Endothelial cell (in vitro differentiated cells): ENCODE results near the gene IYD. TPM values are rescaled to one million over a fixed set of nuclear protein-coding genes. Genes with fewer than 3 reads are reported as not detected.
"Not testable (repeated sequence)": the region's sequence is repeated elsewhere in the genome, so short reads cannot be mapped to it uniquely, and the experiment has no call there.

Experiments used
- DNase-seq: peaks from one replicate; pipeline ENCODE4 v3.0.0; 2021; ENCODE audit warnings: low spot score
- H3K27ac Mint-ChIP-seq: one replicate; pipeline ENCODE4 v1.8.0; 2021; ENCODE audit warnings: mixed read lengths, inconsistent platforms; ENCODE audit not compliant: unreplicated experiment
- H3K27me3 Mint-ChIP-seq: one replicate; pipeline ENCODE4 v1.8.0; 2021; ENCODE audit warnings: mild to moderate bottlenecking, moderate library complexity, mixed read lengths, inconsistent platforms; ENCODE audit not compliant: unreplicated experiment
- H3K36me3 Mint-ChIP-seq: one replicate; pipeline ENCODE4 v1.8.0; 2021; ENCODE audit warnings: mild to moderate bottlenecking, low read depth, mixed read lengths, inconsistent platforms; ENCODE audit not compliant: unreplicated experiment
- H3K4me1 Mint-ChIP-seq: one replicate; pipeline ENCODE4 v1.8.0; 2021; ENCODE audit warnings: mild to moderate bottlenecking, mixed read lengths, inconsistent platforms; ENCODE audit not compliant: unreplicated experiment
- H3K4me3 Mint-ChIP-seq: one replicate; pipeline ENCODE4 v1.8.0; 2021; ENCODE audit warnings: mild to moderate bottlenecking, mixed read lengths, inconsistent platforms; ENCODE audit not compliant: unreplicated experiment
- H3K9me3 Mint-ChIP-seq: one replicate; pipeline ENCODE4 v1.8.0; 2021; ENCODE audit warnings: mixed read lengths, inconsistent platforms; ENCODE audit not compliant: unreplicated experiment
- CTCF ChIP-seq: fragments of 200-600 bp; sonication (generic); IDR thresholded peaks from one replicate; pipeline ENCODE4 v1.5.0; 2021; ENCODE audit warnings: antibody characterized with exemption; ENCODE audit not compliant: unreplicated experiment
- total RNA-seq: library from RNA; stranded (reverse); fragmentation: NEBNext Ultra II Directional; extraction: Animal tissue kit (Norgen Biotek cat#: 25700); gene quantifications from one replicate; pipeline ENCODE4 v1.2.1, GENCODE V29; 2021; ENCODE audit not compliant: unreplicated experiment

IYD gene
- total RNA-seq, 1 donor from 2014 or later, result not detected

DNA sequence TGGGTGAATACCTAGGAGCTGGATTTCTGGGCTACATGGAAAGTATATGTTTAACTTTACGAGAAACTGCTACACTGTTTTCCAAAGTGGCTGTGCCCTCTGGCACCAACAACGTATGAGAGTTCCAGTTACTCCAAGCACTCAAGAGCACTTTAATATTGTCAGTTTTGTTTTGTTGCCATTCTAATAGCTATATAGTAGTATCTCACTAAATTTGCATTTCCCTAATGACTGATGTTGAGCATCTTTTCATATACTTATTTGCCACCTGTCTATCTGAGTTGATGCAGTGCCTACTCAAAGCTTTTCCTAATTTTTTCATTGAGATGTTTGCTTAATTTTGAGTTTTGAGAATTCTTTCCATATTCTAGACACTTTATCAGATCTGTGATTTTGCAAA, 76.7 kb downstream of the IYD start:
- H3K27me3 Mint-ChIP-seq, result peaks cover 2% of the 10 kb centered on the region
- TF ChIP-seq CTCF, result no peak
- H3K4me3 Mint-ChIP-seq, result no peak overlapping the region
- no peak overlapping the region for H3K27ac Mint-ChIP-seq
- H3K9me3 Mint-ChIP-seq, result no peaks in the 10 kb centered on the region
- no peaks in the 10 kb centered on the region for H3K36me3 Mint-ChIP-seq
- H3K4me1 Mint-ChIP-seq, result peaks cover 2% of the 10 kb centered on the region
- DNase-seq, result no peak

DNA sequence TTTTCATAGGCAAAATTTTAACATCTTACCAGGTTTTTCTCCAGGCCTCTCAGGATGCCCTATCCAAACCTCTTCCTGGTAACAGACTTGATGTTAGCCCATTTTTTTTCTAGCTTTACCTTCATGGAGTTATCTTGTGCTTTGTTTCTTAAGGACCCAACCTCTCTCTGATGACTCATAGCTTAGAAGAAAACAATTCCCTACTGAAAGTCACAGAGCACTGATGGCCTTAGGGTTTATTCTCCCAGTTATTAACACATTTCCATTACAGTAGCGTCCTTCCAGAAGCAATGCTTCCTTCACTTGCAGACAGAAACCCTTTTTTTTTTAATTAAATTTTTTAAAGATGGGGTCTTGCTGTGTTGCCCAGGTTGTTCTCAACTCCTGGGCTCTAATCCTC, 79.4 kb downstream of the IYD start:
- Mint-ChIP-seq H3K27me3 (peaks cover 2% of the 10 kb centered on the region), H3K27ac (no peak overlapping the region), H3K36me3 (no peaks in the 10 kb centered on the region), H3K9me3 (no peaks in the 10 kb centered on the region), H3K4me3 (no peak overlapping the region), H3K4me1 (peaks cover 5% of the 10 kb centered on the region)
- no peak for TF ChIP-seq CTCF
- no peak for DNase-seq

DNA sequence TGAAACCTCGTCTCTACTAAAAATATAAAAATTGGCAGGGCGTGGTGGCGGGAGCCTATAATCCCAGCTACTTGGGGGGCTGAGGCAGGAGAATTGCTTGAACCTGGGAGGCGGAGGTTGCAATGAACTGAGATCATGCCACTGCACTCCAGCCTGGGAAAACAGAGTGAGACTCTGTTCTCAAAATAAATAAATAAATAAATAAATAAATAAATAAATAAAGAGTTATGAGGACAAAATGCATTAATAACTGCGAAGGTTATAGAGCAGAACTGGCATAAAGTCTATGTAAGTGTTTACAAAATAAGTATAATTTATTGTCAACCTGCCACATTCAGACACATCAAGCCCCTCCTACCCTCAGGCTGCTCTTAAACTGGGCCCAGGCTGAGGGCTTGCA, 80.2 kb downstream of the IYD start:
- not testable (repeated sequence) for H3K27me3 Mint-ChIP-seq, H3K36me3 Mint-ChIP-seq

GRCh38 chr6:150450918-150451317, 82.1 kb downstream of the IYD start:
- no peaks in the 10 kb centered on the region for H3K36me3 Mint-ChIP-seq
- H3K27ac Mint-ChIP-seq, result no peak overlapping the region
- H3K27me3 Mint-ChIP-seq, result no peaks in the 10 kb centered on the region
- no peak for TF ChIP-seq CTCF
- H3K4me1 Mint-ChIP-seq, result peaks cover 5% of the 10 kb centered on the region
- H3K4me3 Mint-ChIP-seq, result no peak overlapping the region
- DNase-seq, result no peak
- no peaks in the 10 kb centered on the region for H3K9me3 Mint-ChIP-seq

More for the DNA sequence above, 80.2 kb downstream of the IYD start:
- H3K4me3 Mint-ChIP-seq, H3K4me1 Mint-ChIP-seq, H3K9me3 Mint-ChIP-seq, DNase-seq, H3K27ac Mint-ChIP-seq: not testable (repeated sequence)

DNA sequence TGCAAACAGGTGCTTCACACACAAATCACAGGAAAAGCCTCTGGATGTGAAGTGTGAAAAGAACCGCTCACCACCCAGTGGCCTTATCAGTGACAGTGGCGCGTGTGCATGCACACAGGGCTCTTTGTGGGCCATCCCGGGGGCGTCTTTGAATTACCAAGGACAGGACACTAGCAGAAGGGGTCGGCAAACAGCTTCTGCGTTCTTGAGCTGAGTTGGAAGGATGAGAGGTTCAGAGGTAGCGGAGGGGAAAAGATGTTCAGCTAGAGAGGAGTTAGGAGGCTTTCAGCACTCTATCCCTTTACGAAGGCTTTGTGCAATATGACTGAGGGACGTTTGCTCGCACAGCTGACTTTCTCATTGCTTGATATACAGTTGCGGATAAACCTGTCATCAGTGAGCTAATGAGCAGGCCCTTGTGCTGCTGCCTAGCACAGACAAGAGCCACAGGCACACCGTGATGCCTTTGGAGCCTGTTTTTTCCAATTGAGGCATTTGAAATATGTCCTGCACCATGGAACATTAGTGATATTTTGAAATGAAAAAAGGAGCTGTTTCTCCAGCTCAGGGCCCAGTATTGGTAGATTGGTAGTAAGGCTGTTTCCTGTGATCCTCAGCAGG, 83.1 kb downstream of the IYD start:
- Mint-ChIP-seq H3K36me3 (no peaks in the 10 kb centered on the region), H3K27me3 (no peaks in the 10 kb centered on the region), H3K27ac (no peak overlapping the region), H3K9me3 (no peaks in the 10 kb centered on the region), H3K4me1 (peaks cover 8% of the 10 kb centered on the region), H3K4me3 (no peak overlapping the region)
- no peak for DNase-seq
- no peak for TF ChIP-seq CTCF
